ENCODE data around the gene ACTG1. TPM values are rescaled to one million over a fixed set of nuclear protein-coding genes. Genes with fewer than 3 reads are reported as not detected.
A peak's percentile ranks its signal among the peaks of the same experiment; 100 is the strongest.

The ACTG1 gene
- total and polyA plus RNA-seq, 5 experiments from 2014 or later: 1,189 to 1,669 (median 1,334) TPM

GRCh38 chr17:81518113-81518784, 5.7 kb upstream of the ACTG1 start:
- Mint-ChIP-seq H3K27me3 (no peaks in the 10 kb centered on the region), H3K4me3 (peak overlapping the region; percentile 36 to 83 (median 71)), H3K27ac (peak overlapping the region in 8 of 10 donors; percentile 68 to 94 (median 79)), H3K9me3 (no peaks in the 10 kb centered on the region), H3K36me3 (no peaks in the 10 kb centered on the region), H3K4me1 (peaks cover 7 to 35% (median 27%) of the 10 kb centered on the region in 4 donors)
- no peak for ATAC-seq
- DNase-seq: peak in 1 of 10 donors; percentile 11
- POLR2A ChIA-PET: interaction anchor here (0.6 to 3.8 kb wide), 7 partner anchors 9 to 1520 kb away, joined by 3 to 33 read pairs (median 5); partner anchors contain the start of gene FAAP100

DNA sequence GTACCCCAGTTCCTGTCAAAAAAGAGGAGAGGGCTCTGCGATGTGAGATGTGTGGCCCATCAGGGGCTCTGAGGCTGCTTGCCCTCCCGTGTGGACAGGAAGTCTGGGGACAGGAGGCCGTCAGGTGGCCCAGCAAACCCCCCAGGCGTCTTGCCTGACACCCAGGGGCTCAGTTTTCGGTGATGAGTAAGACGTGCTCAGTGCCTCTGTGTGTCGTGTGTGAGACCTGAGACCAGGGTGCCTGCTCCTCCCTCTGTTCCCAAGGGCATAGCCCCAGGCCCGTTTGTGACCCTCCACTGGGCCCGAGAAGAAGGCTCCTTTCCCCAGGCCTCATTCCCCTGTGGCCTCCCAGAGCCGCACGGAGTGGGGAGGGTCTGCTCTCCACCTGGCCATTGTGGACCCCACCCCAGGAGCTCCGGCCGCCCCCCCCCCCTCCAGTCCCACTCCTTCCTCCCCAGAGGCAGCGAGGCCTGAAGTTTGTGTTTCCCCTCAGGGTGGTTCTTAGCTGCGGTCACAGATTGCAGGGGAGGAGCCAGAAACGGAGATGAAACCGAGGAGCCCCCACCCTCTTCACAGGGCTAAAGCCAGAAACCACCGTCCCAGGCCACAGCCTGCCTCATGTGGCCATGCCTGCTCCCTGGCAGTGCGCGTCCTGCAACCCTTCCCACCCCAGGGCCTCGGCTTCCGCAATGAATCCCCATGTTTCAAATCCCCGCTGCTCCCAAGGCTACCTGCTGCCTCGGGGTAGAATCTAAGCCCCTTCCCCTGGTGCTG, 4.9 kb upstream of the ACTG1 start:
- Mint-ChIP-seq H3K27me3 (no peaks in the 10 kb centered on the region), H3K4me1 (peaks cover 7 to 35% (median 27%) of the 10 kb centered on the region in 4 donors), H3K4me3 (peak overlapping the region in 9 of 10 donors; percentile 43 to 83 (median 72)), H3K27ac (peak overlapping the region in 8 of 10 donors; percentile 68 to 94 (median 82)), H3K9me3 (no peaks in the 10 kb centered on the region), H3K36me3 (no peaks in the 10 kb centered on the region)
- POLR2A ChIA-PET: interaction anchor here (0.6 to 3.8 kb wide), 8 partner anchors 8 to 1519 kb away, joined by 3 to 33 read pairs (median 5); partner anchors contain the start of gene FAAP100
- ATAC-seq: no peak
- peak in 1 of 10 donors; percentile 66 for DNase-seq

DNA sequence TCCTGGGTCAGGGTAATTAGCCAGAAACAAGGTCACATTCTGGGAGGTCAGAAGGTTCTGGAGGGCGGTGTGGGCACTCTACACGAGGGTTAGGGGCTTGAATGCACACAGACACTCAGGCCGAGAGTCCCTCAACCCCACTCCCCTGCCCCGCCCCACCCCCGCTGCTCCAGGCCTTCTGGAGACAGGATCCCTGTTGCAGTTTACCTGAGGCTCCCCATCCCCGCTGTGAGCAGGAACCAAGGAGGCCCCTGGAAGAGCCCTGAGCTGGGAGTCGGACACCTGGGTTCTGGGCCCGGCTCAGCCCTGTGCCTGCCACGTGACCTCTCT, 4.4 kb upstream of the ACTG1 start:
- POLR2A ChIA-PET: interaction anchor here (2.1 to 10.9 kb wide), 2 partner anchors 31 to 84 kb away, joined by 6 to 176 read pairs; no protein-coding TSS in a partner anchor
- Mint-ChIP-seq H3K9me3 (no peaks in the 10 kb centered on the region), H3K27ac (peak overlapping the region in 4 of 10 donors; percentile 55 to 94 (median 82)), H3K27me3 (no peaks in the 10 kb centered on the region), H3K36me3 (peaks cover 0 to 4% (median 3%) of the 10 kb centered on the region in 3 donors), H3K4me1 (peaks cover 7 to 36% (median 27%) of the 10 kb centered on the region in 4 donors), H3K4me3 (peak overlapping the region in 5 of 10 donors; percentile 31 to 89 (median 56))
- ATAC-seq (no peak), DNase-seq (peak in 1 of 10 donors; percentile 61)

DNA sequence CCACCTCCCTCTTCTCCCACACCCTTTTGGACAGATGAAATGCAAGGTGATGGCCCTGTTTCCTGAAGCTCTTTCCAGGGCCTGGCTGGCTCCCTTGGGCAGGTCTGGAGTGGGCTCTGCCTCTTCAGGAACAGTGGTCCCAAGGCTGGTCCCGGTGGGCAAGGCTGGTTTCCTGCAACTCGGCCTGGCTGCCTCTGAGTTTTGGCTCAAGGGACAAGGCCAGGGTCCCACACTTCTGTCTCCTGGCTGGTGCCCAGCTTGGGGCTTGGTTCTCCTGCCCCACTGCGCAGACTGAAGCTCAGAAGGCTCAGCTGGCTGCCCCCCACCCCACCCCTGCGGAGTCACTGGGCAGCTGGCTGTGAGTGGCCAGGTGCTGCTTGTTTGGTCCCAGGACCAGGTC, 3.8 kb upstream of the ACTG1 start:
- POLR2A ChIA-PET: interaction anchor here (0.5 to 10.9 kb wide), 7 partner anchors 9 to 167 kb away, joined by 3 to 176 read pairs (median 5); partner anchors contain the start of genes ARL16 and FAAP100
- peaks cover 4 to 9% (median 8%) of the 10 kb centered on the region in 3 donors for H3K36me3 Mint-ChIP-seq

DNA sequence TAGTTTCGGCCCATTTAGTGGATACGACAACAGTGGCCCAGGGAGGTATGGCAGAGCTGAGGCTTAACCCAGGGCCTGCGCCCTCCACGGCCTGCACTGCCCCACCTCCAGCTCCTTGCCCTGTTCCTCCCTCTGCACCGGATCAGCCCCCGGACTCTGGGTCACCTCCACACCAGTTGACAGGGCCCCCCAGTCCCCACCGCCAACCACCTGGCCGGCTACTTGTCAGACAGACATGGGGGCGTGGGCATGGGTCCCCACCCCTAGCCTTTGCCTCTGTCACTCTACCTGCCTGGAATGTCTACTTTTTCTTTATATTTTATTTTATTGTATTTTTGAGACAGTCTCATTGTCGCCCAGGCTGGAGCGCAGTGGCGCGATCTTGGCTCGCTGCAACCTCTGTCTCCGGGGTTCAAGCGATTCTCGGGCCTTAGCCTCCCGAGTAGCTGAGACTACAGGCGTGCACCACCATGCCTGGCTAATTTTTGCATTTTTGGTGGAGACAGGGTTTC, 3.0 kb upstream of the ACTG1 start:
- POLR2A ChIA-PET: interaction anchor here (0.5 to 10.9 kb wide), 8 partner anchors 8 to 168 kb away, joined by 3 to 176 read pairs (median 4); partner anchors contain the start of genes ARL16 and FAAP100
- Mint-ChIP-seq H3K36me3 (peaks cover 13 to 18% (median 16%) of the 10 kb centered on the region in 3 donors), H3K9me3 (peaks cover 0 to 2% (median 0%) of the 10 kb centered on the region in 9 donors), H3K27ac (peak overlapping the region in 9 of 10 donors; percentile 78 to 94 (median 91)), H3K4me3 (peak overlapping the region; percentile 83 to 98 (median 90)), H3K27me3 (no peaks in the 10 kb centered on the region), H3K4me1 (peaks cover 16 to 49% (median 36%) of the 10 kb centered on the region in 4 donors)
- no peak for ATAC-seq
- DNase-seq: peak in 4 of 10 donors; percentile 20 to 63 (median 39)

More for the DNA sequence above, 3.8 kb upstream of the ACTG1 start:
- H3K27me3 Mint-ChIP-seq: no peaks in the 10 kb centered on the region
- DNase-seq (peak in 1 of 10 donors; percentile 55), ATAC-seq (no peak)
- H3K9me3 Mint-ChIP-seq: peaks cover 0 to 2% (median 0%) of the 10 kb centered on the region in 9 donors
- H3K4me1 Mint-ChIP-seq: peaks cover 9 to 42% (median 30%) of the 10 kb centered on the region in 4 donors
- H3K27ac Mint-ChIP-seq: peak overlapping the region in 9 of 10 donors; percentile 17 to 94 (median 87)
- H3K4me3 Mint-ChIP-seq: peak overlapping the region; percentile 8 to 98 (median 88)

GRCh38 chr17:81514739-81515529, 2.3 kb upstream of the ACTG1 start:
- Mint-ChIP-seq H3K27ac (peak overlapping the region in 9 of 10 donors; percentile 78 to 94 (median 91)), H3K27me3 (no peaks in the 10 kb centered on the region), H3K4me1 (peaks cover 20 to 54% (median 42%) of the 10 kb centered on the region in 4 donors), H3K4me3 (peak overlapping the region; percentile 83 to 98 (median 90)), H3K36me3 (peaks cover 19 to 24% (median 23%) of the 10 kb centered on the region in 3 donors), H3K9me3 (peaks cover 0 to 2% (median 0%) of the 10 kb centered on the region in 9 donors)
- POLR2A ChIA-PET: interaction anchor here (1.2 to 10.9 kb wide), 5 partner anchors 14 to 168 kb away, joined by 3 to 176 read pairs (median 6); partner anchors contain the start of genes ARL16 and FAAP100
- peak; percentile 3 to 19 for ATAC-seq
- peak in 9 of 10 donors; percentile 20 to 83 (median 54) for DNase-seq

DNA sequence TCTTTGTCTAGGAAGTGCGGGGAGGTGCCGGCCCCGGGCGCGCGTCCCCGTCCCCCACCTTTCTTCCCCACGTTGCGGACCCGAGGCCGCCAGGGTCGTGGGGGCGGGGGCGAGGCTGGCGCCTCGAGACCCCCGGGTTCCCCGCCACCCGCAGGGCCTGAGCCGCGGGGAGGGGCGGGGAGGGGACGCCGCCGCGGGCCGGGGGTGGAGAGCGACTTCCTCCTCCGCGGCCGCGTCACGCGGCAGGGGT, 1.8 kb upstream of the ACTG1 start:
- ATAC-seq: no peak
- POLR2A ChIA-PET: interaction anchor here (0.8 to 10.9 kb wide), 3 partner anchors 16 to 40 kb away, joined by 3 to 176 read pairs (median 140); partner anchors contain the start of gene FAAP100

GRCh38 chr17:81513753-81514488, 1.3 kb upstream of the ACTG1 start:
- Mint-ChIP-seq H3K9me3 (peaks cover 0 to 2% (median 0%) of the 10 kb centered on the region in 9 donors), H3K36me3 (peaks cover 26 to 34% (median 33%) of the 10 kb centered on the region in 3 donors), H3K27me3 (no peaks in the 10 kb centered on the region), H3K4me3 (peak overlapping the region; percentile 81 to 98 (median 88)), H3K27ac (peak overlapping the region; percentile 79 to 96 (median 91)), H3K4me1 (peaks cover 29 to 64% (median 52%) of the 10 kb centered on the region in 4 donors)
- ATAC-seq (peak; percentile 2 to 3), DNase-seq (peak in 6 of 10 donors; percentile 34 to 68 (median 44))
- POLR2A ChIA-PET: interaction anchor here (0.8 to 10.9 kb wide), 10 partner anchors 16 to 935 kb away, joined by 3 to 176 read pairs (median 6); partner anchors contain the start of genes FAAP100, MRPL12, NDUFAF8 and SLC38A10

More for the DNA sequence above, 1.8 kb upstream of the ACTG1 start:
- Mint-ChIP-seq H3K4me3 (peak overlapping the region; percentile 65 to 98 (median 84)), H3K9me3 (peaks cover 0 to 2% (median 0%) of the 10 kb centered on the region in 9 donors), H3K27ac (peak overlapping the region in 7 of 10 donors; percentile 52 to 94 (median 75)), H3K27me3 (no peaks in the 10 kb centered on the region), H3K4me1 (peaks cover 24 to 59% (median 47%) of the 10 kb centered on the region in 4 donors), H3K36me3 (peaks cover 25 to 30% (median 28%) of the 10 kb centered on the region in 3 donors)
- DNase-seq: peak in 1 of 10 donors; percentile 50

- Mint-ChIP-seq H3K27me3 (no peaks in the 10 kb centered on the region), H3K4me3 (peak overlapping the region; percentile 81 to 98 (median 88)), H3K9me3 (peaks cover 0 to 2% (median 0%) of the 10 kb centered on the region in 9 donors), H3K27ac (peak overlapping the region; percentile 75 to 96 (median 91)), H3K4me1 (peaks cover 31 to 65% (median 57%) of the 10 kb centered on the region in 4 donors), H3K36me3 (peaks cover 26 to 40% (median 33%) of the 10 kb centered on the region in 3 donors)
- POLR2A ChIA-PET: interaction anchor here (0.8 to 10.9 kb wide), 12 partner anchors 28 to 1059 kb away, joined by 3 to 176 read pairs (median 6); partner anchors contain the start of genes CEP131, FAAP100, MRPL12 and NDUFAF8
- peak in 9 of 10 donors; percentile 37 to 81 (median 62) for DNase-seq
- ATAC-seq: peak; percentile 36 to 37
These were observed 763 bp upstream of the ACTG1 start for GRCh38 chr17:81513372-81513752.

DNA sequence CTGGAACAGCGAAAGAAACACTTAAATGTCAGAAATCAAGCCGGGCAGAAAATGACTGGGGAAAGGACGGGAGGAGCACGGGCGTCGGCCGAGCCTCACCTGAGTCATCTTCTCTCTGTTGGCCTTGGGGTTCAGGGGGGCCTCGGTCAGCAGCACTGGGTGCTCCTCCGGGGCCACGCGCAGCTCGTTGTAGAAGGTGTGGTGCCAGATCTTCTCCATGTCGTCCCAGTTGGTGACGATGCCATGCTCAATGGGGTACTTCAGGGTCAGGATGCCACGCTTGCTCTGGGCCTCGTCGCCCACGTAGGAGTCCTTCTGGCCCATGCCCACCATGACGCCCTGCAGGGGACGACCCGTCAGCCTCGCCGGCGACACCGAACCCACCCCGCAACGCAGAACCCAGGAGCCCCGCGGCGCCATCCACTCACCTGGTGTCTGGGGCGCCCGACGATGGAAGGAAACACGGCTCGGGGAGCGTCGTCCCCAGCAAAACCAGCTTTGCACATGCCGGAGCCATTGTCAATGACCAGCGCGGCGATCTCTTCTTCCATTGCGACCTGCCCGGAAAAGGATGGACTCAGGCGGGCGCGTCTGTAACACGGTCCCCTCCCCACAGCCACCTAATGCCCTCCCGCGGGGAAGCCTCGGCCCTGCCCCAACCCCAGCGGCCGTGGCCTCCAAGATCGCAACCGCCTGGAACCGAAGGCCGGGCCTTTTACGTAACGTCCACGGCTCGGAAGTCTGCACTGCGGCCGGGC, 616 bp downstream of the ACTG1 start:
- H3K27ac Mint-ChIP-seq: peak overlapping the region; percentile 92 to 99 (median 97)
- ATAC-seq (peak in 1 of 2 donors; percentile 3), DNase-seq (peak in 6 of 10 donors; percentile 20 to 49 (median 37))
- peaks cover 26 to 48% (median 33%) of the 10 kb centered on the region in 3 donors for H3K36me3 Mint-ChIP-seq
- peaks cover 28 to 68% (median 57%) of the 10 kb centered on the region in 4 donors for H3K4me1 Mint-ChIP-seq
- H3K9me3 Mint-ChIP-seq: peaks cover 0 to 2% (median 0%) of the 10 kb centered on the region in 9 donors
- POLR2A ChIA-PET: interaction anchor here (0.7 to 10.9 kb wide), 21 partner anchors 12 to 1058 kb away, joined by 3 to 176 read pairs (median 4); partner anchors contain the start of genes ARHGDIA, ARL16, CEP131 and FAAP100
- H3K27me3 Mint-ChIP-seq: no peaks in the 10 kb centered on the region
- H3K4me3 Mint-ChIP-seq: peak overlapping the region; percentile 95 to 100 (median 97)

Measured in naive thymus-derived CD8-positive, alpha-beta T cell (primary cell).